Stimulated activated CD4-positive, alpha-beta T cell treated with anti-CD3 and anti-CD28 coated beads, Interleukin-4, amount 100 ng/mL, for 1 hour (primary cell): Measurements from ENCODE around the gene TMEM201.

Experiments used
- DNase-seq: peaks from one replicate; pipeline ENCODE4 v3.0.0-alpha.2; 2020

Gene TMEM201

GRCh38 chr1:9654051-9654833 is 65.5 kb downstream of the TMEM201 start:
- DNase-seq = peak; percentile 31

DNA sequence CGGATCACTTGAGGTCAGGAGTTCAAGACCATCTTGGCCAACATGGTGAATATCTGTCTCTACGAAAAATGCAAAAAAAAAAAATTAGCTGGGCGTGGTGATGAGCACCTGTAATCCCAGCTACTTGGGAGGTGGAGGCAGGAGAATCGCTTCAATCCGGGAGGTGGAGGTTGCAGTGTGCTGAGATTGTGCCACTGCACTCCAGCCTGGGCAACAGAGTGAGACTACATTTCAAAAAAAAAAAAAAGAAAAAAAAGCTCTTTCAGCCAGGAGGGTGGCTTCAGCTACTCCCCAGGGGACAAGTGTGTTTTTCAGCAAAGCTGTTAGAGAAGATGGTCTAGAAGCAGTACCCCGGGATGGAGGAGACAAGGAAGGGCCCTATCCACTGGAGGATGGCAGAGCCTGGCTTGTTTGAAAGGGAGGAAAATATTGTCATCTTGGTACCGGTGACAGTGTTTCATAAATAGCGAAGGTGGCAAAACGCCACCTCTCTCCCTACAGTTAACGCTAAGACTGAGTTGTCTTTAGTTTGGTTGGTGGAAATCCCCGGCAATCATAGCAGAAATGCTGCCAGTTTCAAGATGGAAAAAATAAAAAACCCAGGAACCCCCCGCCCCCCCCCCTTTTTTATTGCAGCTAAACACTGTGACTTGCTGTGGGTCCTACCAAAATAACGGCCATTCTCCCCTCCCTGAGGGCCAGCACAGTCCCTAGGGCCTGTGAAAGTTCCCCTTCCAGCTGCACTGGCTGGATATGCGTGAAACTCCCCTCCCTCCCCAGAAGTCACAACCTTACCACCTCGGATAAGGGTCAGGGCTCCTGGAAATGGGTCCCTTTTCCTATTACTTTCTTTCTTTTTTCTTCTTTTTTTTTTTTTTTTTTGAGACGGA is 66.4 kb downstream of the TMEM201 start:
- DNase-seq = peak; percentile 43

GRCh38 chr1:9655836-9656235 is 67.1 kb downstream of the TMEM201 start:
- DNase-seq = no peak

- no peak for DNase-seq
These were observed 68.9 kb downstream of the TMEM201 start for GRCh38 chr1:9657521-9658032.

- no peak for DNase-seq
These were observed 69.5 kb downstream of the TMEM201 start for GRCh38 chr1:9658199-9658598.

- no peak for DNase-seq
These were observed 70.6 kb downstream of the TMEM201 start for GRCh38 chr1:9659328-9659727.

DNA sequence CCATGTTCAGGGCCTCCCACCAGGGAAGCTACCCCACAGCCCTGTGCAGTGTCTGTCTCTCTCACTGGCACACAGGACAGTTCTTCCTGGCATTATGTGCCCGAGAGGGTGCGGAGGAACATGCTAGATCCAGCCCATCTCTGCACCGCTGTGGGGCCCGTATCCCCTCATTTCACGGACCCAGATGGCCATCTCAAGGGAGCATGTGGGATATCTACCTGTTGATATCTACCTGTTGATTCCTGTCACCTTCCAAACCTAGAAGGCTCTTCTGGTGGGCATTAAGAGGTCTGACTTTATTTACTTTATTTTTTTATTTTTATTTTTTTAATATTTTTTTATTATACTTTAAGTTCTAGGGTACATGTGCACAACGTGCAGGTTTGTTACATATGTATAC is 74.5 kb downstream of the TMEM201 start:
- no peak for DNase-seq
